ENCODE measurements around the gene SPATA2.
"Not testable (repeated sequence)": the region's sequence is repeated elsewhere in the genome, so short reads cannot be mapped to it uniquely, and the experiment has no call there.

Gene SPATA2

DNA sequence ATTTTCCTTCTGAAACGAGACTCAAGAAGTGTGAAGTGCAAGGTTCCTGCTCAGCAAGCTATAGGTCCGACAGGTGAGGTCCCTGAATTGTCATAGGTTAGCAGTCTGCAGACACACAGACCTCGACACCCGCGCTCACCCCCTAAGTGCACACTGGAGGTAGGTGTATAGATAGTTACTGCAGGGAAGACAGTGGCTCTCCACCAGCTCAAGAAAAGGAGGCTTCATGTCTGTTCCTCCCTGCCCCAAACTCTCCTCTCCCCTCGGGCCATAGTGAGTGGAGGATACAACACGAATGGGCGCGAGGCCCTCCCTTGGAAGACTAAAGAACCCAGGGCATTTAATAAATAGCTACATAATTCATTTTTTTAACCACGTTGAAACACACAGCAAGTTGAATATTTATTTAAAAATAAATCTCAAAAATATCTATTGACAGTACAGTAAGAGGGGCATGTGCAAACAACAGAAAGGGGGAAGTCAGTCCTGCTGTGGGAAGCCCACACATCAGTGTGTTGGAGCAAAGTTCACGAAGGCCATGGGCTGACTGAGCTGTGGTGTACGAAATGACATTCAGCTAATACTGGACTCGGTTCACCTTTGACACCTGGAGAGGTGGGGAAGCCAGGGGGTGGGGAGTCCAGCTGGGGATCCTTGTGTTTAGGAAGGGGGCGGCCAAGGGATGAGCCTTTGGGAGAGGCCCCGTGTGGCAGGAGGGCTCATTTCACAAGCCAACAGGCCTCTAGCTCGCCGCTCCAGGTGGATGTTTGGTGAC, 10.7 kb downstream of the SPATA2 start:
- no peak for DNase-seq (ENCODE audit: low spot score)

DNA sequence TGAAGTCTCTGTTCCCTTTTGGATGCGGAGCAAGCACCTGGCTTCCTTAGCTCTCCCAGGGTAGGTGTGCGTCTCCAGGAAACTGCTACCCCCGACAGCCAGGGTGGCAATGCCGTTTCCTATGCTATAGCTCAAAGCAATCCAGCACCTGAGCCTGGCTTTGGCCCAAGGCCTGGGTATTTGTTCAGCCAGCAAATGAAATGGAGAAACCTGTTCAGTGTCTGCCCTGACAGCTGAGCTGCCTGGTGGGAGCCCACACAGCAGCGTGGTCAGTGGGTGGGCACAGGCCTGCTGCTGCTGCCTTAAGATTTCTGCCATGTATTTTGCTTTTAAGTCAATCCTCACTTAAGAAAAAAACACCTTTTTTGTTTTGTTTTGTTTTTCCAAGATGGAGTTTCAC, 13.7 kb downstream of the SPATA2 start:
- no peak for DNase-seq (ENCODE audit: low spot score)

GRCh38 chr20:49899541-49900383, 15.6 kb downstream of the SPATA2 start:
- DNase-seq (ENCODE audit: low spot score) = no peak

- DNase-seq (ENCODE audit: low spot score) = no peak
Observed at GRCh38 chr20:49896204-49896603, 19.1 kb downstream of the SPATA2 start.

- not testable (repeated sequence) for DNase-seq (ENCODE audit: low spot score)
Observed at GRCh38 chr20:49895474-49896093, 19.7 kb downstream of the SPATA2 start.

GRCh38 chr20:49894073-49894470, 21.3 kb downstream of the SPATA2 start:
- DNase-seq (ENCODE audit: low spot score) = no peak

DNA sequence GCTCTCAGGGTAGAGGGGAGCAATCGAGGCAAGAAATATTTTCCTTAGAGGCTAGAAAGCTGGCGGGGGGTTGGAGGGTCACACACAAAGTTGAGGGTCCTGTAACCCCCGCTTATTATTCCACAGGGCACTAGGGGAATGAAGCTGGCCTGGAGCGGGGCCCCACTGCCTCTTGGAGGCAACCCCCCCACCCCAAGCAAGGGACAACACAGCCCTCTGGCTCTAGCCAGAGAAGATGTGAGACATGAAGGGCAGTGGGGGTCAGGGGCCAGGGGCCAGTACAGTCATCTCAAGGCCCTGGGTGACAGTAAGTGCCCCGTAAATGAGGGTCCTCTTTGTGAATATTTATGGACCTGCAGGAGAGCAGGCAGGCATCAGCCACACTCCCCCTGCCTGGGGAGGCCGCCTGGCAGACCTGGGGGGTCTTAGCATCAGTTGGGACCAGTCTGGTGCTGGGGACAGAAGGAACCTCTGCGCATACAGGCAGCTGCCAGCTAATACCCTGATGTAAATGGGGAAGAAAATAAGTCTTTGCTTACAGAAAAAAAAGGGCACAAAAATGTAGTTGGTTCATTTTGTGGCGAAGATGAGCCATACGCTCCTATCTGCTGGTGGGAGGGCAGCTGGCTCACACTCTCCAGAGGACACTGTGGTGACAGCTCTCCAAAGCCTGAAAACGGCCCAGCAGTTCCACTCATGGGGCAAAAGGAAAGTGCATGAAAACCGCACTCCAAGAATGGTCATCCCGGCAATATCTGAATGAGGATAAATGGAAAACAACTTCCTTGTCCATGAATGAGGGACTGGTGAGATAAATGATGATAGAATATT, 21.9 kb downstream of the SPATA2 start:
- DNase-seq (ENCODE audit: low spot score) = no peak

GRCh38 chr20:49892817-49893216, 22.5 kb downstream of the SPATA2 start:
- DNase-seq (ENCODE audit: low spot score) = no peak

DNA sequence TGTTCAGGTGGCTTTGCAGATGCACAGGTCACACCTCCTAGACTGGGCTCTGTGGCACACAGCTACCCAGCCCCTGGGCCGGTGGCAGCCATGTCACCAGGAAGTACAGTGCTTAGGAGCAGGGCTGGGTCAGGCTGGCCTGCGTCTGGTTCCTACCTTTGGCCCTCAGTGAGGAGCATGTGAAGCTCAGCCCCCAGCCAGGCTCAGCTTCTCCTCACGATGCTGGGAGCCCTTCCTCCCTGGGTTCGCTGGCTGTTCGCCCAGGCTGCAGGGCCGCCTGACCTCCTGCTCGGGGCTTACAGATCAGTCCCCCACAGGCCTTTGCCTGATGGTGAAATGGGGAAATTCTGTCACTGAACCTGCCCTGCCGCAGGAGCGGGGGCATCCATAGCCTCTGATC, 23.1 kb downstream of the SPATA2 start:
- no peak for DNase-seq (ENCODE audit: low spot score)

GRCh38 chr20:49891476-49892110, 23.7 kb downstream of the SPATA2 start:
- DNase-seq (ENCODE audit: low spot score) = no peak

GRCh38 chr20:49890471-49891361, 24.6 kb downstream of the SPATA2 start:
- DNase-seq (ENCODE audit: low spot score) = no peak

- no peak for DNase-seq (ENCODE audit: low spot score)
Observed at GRCh38 chr20:49889935-49890333, 25.4 kb downstream of the SPATA2 start.

GRCh38 chr20:49889001-49889934, 26.1 kb downstream of the SPATA2 start:
- no peak for DNase-seq (ENCODE audit: low spot score)

- peak; percentile 90 for DNase-seq (ENCODE audit: low spot score)
Observed at GRCh38 chr20:49888212-49889000, 26.9 kb downstream of the SPATA2 start.

DNA sequence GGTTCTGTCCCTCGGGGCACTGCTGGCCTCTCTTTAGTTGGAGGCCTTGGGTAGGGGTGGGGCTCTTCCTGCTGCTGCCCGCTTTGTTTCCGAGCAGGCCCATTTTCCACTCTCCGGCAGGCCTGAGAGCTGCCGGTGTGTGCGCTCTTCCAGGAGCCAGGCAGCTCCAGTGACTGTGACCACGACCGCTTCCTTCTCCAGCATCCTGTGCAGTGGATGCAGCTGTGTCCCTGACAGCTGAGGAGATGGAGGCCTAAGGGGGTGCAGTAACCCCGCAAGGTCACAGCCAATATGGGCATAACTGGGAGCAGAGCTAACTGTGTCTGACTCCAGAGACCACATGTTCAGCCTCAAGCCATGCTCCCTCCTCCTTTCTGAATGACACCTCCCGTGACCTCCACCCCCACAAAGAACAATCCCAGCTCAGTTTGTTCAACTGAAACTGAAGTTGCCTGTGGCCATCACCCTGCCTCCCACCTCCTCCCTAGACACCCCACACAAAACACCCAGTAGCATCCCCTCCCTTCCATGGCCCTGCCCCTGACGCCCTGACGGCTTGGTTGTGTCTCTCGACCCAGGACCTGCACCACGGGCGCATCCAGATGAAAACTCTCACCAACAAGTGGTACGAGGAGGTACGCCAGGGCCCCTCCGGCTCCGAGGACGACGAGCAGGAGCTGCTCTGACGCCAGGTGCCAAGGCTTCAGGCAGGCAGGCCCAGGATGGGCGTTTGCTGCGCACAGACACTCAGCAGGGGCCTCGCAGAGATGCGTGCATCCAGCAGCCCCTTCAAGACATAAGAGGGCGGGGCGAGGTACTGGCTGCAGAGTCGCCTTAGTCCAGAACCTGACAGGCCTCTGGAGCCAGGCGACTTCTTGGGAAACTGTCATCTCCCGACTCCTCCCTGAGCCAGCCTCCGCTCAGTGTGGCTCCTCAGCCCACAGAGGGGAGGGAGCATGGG, 27.8 kb downstream of the SPATA2 start:
- no peak for DNase-seq (ENCODE audit: low spot score)

- DNase-seq (ENCODE audit: low spot score) = no peak
Observed at GRCh38 chr20:49886571-49887213, 28.6 kb downstream of the SPATA2 start.
